HL-60/S4 (cell line): ENCODE results near the gene CHSY1.
"Not testable (repeated sequence)": the region's sequence is repeated elsewhere in the genome, so short reads cannot be mapped to it uniquely, and the experiment has no call there.

Source experiments
- in situ Hi-C: fragments of 300-500 bp; cut with MboI; formaldehyde crosslinking; loops from 2 replicates; pipeline ENCODE4 v1.14.3; 2022; ENCODE audit warnings: low sequenced_read_pairs

Gene CHSY1, protein sequence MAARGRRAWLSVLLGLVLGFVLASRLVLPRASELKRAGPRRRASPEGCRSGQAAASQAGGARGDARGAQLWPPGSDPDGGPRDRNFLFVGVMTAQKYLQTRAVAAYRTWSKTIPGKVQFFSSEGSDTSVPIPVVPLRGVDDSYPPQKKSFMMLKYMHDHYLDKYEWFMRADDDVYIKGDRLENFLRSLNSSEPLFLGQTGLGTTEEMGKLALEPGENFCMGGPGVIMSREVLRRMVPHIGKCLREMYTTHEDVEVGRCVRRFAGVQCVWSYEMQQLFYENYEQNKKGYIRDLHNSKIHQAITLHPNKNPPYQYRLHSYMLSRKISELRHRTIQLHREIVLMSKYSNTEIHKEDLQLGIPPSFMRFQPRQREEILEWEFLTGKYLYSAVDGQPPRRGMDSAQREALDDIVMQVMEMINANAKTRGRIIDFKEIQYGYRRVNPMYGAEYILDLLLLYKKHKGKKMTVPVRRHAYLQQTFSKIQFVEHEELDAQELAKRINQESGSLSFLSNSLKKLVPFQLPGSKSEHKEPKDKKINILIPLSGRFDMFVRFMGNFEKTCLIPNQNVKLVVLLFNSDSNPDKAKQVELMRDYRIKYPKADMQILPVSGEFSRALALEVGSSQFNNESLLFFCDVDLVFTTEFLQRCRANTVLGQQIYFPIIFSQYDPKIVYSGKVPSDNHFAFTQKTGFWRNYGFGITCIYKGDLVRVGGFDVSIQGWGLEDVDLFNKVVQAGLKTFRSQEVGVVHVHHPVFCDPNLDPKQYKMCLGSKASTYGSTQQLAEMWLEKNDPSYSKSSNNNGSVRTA

GRCh38 chr15:101251830-101252820, at the start of gene CHSY1:
Gene CHSY1, minus strand, starts transcription at chr15:101252048. Its CDS starts 592 bp downstream, at chr15:101251456.
- in situ Hi-C loops: loop anchor here (10.0 to 25.0 kb wide), 4 partner anchors 157 to 915 kb away; partner anchors contain the start of genes ADAMTS17 and LRRK1

DNA sequence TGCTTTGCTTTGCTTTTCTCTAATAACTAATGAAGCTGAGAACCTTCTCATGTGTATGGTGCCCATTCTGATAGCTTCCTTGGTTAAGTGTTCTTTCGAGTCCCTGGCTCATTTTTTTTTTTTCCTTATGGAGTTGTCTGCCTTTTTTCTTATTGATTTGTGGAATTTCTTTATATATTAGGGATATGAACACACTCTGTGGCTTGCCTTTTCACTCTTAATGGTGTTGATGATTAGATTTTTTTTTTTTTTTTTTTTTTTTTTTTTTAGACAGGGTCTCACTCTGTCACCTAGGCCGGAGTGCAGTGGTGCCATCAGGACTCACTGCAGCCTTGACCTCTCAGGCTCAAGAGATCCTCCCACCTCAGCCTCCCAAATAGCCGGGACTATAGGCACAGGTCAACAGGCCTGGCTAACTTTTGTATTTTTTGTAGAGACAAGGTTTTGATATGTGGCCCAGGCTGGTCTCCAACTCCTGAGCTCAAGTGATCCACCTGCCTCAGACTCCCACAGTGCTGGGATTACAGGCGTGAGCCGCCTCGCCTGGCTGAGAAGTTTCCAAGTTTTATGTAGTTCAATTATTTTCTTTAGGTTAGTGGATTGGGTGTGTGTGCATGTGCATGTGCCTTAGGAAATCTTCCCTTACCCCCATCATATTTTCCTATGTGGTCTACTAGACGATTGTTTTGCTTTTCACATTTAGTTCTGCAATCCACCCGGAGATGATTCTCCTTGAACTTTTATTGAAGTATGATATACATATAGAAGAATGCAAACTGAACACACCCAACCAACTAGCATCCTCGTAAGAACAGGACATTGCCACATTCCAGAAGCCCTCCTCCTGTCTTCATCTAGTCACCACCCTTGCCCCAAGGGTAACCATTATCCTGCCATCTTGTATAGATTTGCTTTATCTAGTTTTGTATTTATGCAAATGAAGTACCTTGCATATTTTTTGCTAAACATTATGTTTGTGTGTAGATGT, 44.9 kb upstream of the CHSY1 start:
- in situ Hi-C loops: no loop called here

GRCh38 chr15:101295607-101296161, 43.8 kb upstream of the CHSY1 start:
- in situ Hi-C loops: no loop called here

DNA sequence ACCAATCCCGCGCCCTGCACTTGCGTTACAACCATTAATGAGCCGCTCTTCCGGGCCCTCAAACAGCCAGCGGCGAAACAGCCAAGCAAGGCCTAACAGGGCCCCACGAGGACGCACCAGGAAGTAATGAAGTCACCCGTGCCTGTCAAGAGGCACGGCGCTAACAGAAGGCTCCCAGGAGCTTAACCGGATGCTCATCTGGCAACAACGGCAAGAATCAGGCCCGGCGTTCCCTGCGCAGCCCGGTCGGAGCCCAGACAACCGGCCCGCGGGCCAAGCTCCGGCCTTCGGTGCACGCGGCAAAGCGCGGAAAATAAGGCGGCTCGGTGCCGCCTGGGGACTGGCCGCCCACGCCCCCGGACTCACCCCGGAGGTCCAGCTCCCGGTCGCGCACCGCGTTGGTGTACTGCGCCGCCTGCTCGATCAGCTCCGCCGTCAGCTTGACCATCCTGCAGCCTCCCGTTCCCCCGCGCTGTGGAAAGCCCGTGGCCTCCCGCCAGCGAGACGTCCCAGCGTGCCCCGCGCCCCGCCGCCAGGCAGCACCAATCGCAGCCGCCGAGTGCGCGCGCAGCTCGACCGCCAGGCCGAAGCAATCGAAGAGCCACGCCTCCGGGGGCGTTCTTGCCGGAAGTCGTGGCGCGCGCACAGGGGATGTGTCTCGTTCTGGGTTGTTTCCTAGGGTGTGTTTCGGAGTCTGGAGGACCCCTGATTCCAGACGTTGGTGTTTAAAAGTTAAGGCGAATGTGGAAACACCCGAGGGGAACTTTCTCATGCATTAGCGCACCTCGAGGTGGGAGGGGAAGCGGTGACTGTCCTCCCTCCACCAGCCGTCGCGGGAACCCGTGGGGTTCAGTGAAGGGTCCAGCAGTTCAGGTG, 43.1 kb upstream of the CHSY1 start, which contains the start of gene SNRPA1:
Gene SNRPA1 (minus strand): TSS at position 518 of the 876 bp plus-strand sequence. CDS start 70 bp downstream, at position 448.
- in situ Hi-C loops: loop anchor here (5.0 kb wide), 1 partner anchor 357 kb away; the partner anchor contains the start of gene TM2D3

GRCh38 chr15:101293122-101293521, 41.3 kb upstream of the CHSY1 start:
- in situ Hi-C loops: loop anchor here (5.0 kb wide), 1 partner anchor 359 kb away; the partner anchor contains the start of gene TM2D3

GRCh38 chr15:101288905-101289513, 37.2 kb upstream of the CHSY1 start:
- in situ Hi-C loops: no loop called here

DNA sequence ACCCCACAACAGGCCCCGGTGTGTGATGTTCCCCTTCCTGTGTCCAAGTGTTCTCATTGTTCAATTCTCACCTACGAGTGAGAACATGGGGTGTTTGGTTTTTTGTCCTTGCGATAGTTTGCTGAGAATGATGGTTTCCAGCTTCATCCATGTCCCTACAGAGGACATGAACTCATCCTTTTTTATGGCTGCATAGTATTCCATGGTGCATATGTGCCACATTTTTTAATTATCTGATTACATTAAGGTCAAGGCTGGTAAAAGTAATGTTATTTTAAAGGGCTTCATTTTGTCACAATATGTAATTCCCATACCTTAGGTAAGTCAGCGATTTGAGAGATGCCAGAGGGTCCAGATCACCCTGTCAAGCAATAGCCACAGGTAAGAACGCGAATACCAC, 35.5 kb upstream of the CHSY1 start:
- in situ Hi-C loops: not testable (repeated sequence)

- in situ Hi-C loops: no loop called here
Measured at GRCh38 chr15:101286471-101287114, 34.7 kb upstream of the CHSY1 start.

GRCh38 chr15:101283931-101284330, 32.1 kb upstream of the CHSY1 start:
- in situ Hi-C loops: no loop called here

- in situ Hi-C loops: no loop called here
Measured at GRCh38 chr15:101280007-101280406, 28.2 kb upstream of the CHSY1 start.

DNA sequence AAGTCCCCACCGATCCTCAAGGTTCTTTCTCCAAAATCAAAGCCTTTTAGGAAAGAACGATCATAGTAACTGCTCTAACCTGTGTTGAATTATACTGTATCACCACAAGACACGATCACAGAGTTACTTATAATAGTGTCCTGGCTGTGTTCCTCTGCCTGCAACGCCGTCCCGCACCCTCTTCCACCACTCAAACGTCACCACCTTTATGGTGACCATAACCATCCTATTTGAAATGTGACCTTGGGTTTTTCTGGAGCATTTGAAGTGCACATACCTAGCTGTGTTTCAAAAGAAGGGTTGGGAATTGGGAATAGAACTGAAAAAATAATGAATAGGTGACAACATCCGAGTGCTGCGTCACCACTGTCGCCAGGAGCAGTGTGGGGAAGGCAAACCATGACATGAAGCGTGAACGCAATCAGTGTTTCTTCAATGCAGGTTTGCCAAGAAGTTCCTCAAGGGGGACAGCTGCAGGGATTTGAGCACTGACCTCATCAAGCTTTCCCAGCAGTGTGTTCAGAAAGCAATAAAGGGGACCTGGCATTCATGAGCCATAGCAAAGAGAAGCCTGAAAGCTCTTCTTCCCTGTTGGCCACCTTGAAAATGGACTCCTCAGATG, 26.2 kb upstream of the CHSY1 start:
- in situ Hi-C loops: no loop called here

DNA sequence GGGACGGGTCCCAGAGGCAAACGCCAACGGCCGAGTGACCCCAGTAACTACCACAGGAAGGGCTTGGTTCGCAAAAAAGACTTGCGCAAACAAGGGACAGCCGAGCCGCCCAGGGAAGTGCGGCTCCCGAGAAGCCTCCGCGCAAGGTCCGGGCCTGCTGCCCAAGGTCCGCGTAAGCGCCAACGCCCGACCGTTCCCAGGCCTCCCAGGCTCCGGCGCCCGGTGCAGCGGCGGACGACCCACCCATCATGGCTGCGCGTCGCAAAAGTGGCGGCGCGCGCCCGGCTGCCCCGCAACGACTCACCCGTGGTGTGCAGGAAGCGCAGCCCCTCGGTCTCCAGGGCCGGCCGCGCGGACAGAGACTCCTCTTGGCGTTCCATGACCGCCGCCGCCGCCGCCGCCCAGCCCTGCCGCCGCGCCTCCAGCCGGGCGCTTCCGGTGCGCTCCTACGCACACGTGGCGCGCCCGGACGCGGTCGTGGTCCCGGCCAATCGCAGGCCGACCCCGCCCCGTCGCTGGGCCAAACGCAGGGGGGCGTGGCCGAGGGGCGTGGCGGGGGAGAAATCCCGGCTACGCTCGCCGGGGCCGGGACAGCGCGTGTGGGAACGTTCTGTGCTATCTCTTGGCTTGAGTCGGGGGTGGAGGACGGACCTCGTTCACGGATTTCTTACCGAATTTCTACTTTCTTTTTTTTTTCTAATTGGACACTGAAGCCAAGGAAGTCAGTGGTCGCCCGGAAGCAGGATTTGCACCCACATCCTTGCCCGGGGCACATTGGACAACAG, 25.4 kb upstream of the CHSY1 start, which contains the start of gene SELENOS:
Gene SELENOS (minus strand): TSS at position 448 of the 785 bp plus-strand sequence. CDS start 68 bp downstream, at position 380.
- in situ Hi-C loops: no loop called here

- in situ Hi-C loops: no loop called here
Measured at GRCh38 chr15:101276501-101277037, 24.7 kb upstream of the CHSY1 start.

GRCh38 chr15:101275018-101275417, 23.2 kb upstream of the CHSY1 start:
- in situ Hi-C loops: no loop called here

- in situ Hi-C loops: loop anchor here (25.0 kb wide), 3 partner anchors 361 to 936 kb away; partner anchors contain the start of genes ADAMTS17 and LRRK1
Measured at GRCh38 chr15:101273534-101273933, 21.7 kb upstream of the CHSY1 start.
